Gastrocnemius medialis (tissue), 4 donors: ENCODE results near the gene PHRF1. TPM values are rescaled to one million over a fixed set of nuclear protein-coding genes. Genes with fewer than 3 reads are reported as not detected.

Experiments used
- ATAC-seq, 2 donors: fragments of 150-250 bp; one replicate each; pipeline ENCODE4 v1.9.1; 2016
- DNase-seq, 2 donors: peaks; one replicate each; pipeline ENCODE4 v3.0.0-alpha.2; 2019
- H3K27ac ChIP-seq, 4 donors: fragments of 200-600 bp; sonication (generic); 1 replicate in 1 of 4; 2 replicates in 3 of 4; pipeline ENCODE4 v1.5.1; 2016 to 2018; ENCODE audit warnings: mild to moderate bottlenecking in 2 of 4, moderate library complexity in 1 of 4
- H3K27me3 ChIP-seq, 3 donors: fragments of 200-600 bp; sonication (generic) in 2 of 3; 1 replicate in 1 of 3; 2 replicates in 2 of 3; pipeline versions ENCODE4 v1.5.1 to v1.6.0; 2016 to 2019; ENCODE audit warnings: mild to moderate bottlenecking in 1 of 3, moderate library complexity in 1 of 3
- H3K36me3 ChIP-seq, 2 donors: fragments of 200-600 bp; sonication (generic) in 1 of 2; one replicate each; pipeline ENCODE4 v1.5.1; 2017 to 2018
- H3K4me1 ChIP-seq, 2 donors: fragments of 200-600 bp; sonication (generic) in 1 of 2; one replicate each; pipeline ENCODE4 v1.5.1; 2016 to 2017; ENCODE audit warnings: mild to moderate bottlenecking in 2 of 2
- H3K4me3 ChIP-seq, 4 donors: fragments of 200-600 bp; sonication (generic) in 3 of 4; 1 replicate in 1 of 4; 2 replicates in 3 of 4; pipeline ENCODE4 v1.5.1; 2016 to 2019; ENCODE audit warnings: mild to moderate bottlenecking in 2 of 4
- H3K9me3 ChIP-seq, 3 donors: fragments of 200-600 bp; sonication (generic) in 2 of 3; 1 replicate in 1 of 3; 2 replicates in 2 of 3; pipeline ENCODE4 v1.5.1; 2016 to 2019
- CTCF ChIP-seq, 5 experiments: fragments of 450-650 bp in 3 of 5; fragments of 200-600 bp in 2 of 5; sonication (generic) in 2 of 5; IDR thresholded peaks in 4 of 5; conservative IDR thresholded peaks in 1 of 5; 1 replicate in 4 of 5; 2 replicates in 1 of 5; pipeline ENCODE4 v1.5.1; 2016 to 2019; ENCODE audit warnings: antibody characterized with exemption in 5 of 5, mild to moderate bottlenecking in 3 of 5, moderate library complexity in 3 of 5
- POLR2A ChIP-seq, 2 donors: fragments of 450-650 bp; IDR thresholded peaks; one replicate each; pipeline ENCODE4 v1.6.1; 2017; ENCODE audit warnings: antibody characterized with exemption in 2 of 2, mild to moderate bottlenecking in 2 of 2, moderate library complexity in 2 of 2
- in situ Hi-C, 4 donors: fragments of 200-750 bp; cut with MboI; loops; one replicate each; pipeline versions ENCODE4 v1.15.0 to v1.8.0; 2017; ENCODE audit warnings: low sequenced_read_pairs in 4 of 4
- intact Hi-C: fragments of 100-400 bp; cut with DNase I; formaldehyde crosslinking; loops from one replicate; pipeline ENCODE4 v1.15.1; 2023; ENCODE audit warnings: low total_unique reads
- total RNA-seq, 4 donors: library from RNA; depleted of rRNA; stranded (reverse); fragments of >200 nt; gene quantifications; one replicate each; pipeline versions ENCODE4 v1.1.0 to v1.2.3, GENCODE V29; 2016

PHRF1 gene
- total RNA-seq, 4 donors from 2014 or later = 9.2 to 22.6 (median 20.8) TPM

- Histone ChIP-seq H3K36me3 (no peaks in the 10 kb centered on the region), H3K4me3 (no peak overlapping the region), H3K4me1 (peaks cover 8 to 9% of the 10 kb centered on the region in 2 donors), H3K9me3 (no peaks in the 10 kb centered on the region), H3K27ac (no peak overlapping the region), H3K27me3 (peaks cover 46 to 54% (median 53%) of the 10 kb centered on the region in 3 donors)
- DNase-seq (no peak), ATAC-seq (no peak)
- TF ChIP-seq POLR2A (IDR thresholded peaks at IDR 0.05) (no peak), CTCF (IDR thresholded peaks at IDR 0.05 in 4 of 5, conservative IDR thresholded peaks at IDR 0.05 in 1 of 5) (no peak)
- intact Hi-C loops = no loop called here
- in situ Hi-C loops = loop anchor here (25.0 kb wide), 2 partner anchors 158 to 183 kb away; partner anchors contain the start of genes EPS8L2 (in 3 of the 4) and TALDO1 (in 1 of the 4)
Observed at GRCh38 chr11:553988-554340, 22.3 kb upstream of the PHRF1 start.

- no peaks in the 10 kb centered on the region for H3K36me3 ChIP-seq
- ATAC-seq = peak; percentile 52 to 65
- H3K27ac ChIP-seq = no peak overlapping the region
- no peaks in the 10 kb centered on the region for H3K9me3 ChIP-seq
- intact Hi-C loops (loop anchor here (1.0 kb wide), 1 partner anchor 169 kb away; no protein-coding TSS in a partner anchor), in situ Hi-C loops (loop anchor here (25.0 kb wide), 2 partner anchors 158 to 183 kb away; partner anchors contain the start of genes EPS8L2 (in 3 of the 4) and TALDO1 (in 1 of the 4))
- peaks cover 50 to 56% (median 55%) of the 10 kb centered on the region in 3 donors for H3K27me3 ChIP-seq
- TF ChIP-seq POLR2A (IDR thresholded peaks at IDR 0.05) = no peak
- TF ChIP-seq CTCF (IDR thresholded peaks at IDR 0.05 in 4 of 5, conservative IDR thresholded peaks at IDR 0.05 in 1 of 5) = peak; percentile 29 to 72 (median 63)
- H3K4me1 ChIP-seq = peaks cover 8 to 9% of the 10 kb centered on the region in 2 donors
- peak overlapping the region in 3 of 4 donors; percentile 5 to 43 (median 37) for H3K4me3 ChIP-seq
- no peak for DNase-seq
Observed at GRCh38 chr11:554428-555226, 21.6 kb upstream of the PHRF1 start.

- DNase-seq = no peak
- H3K27me3 ChIP-seq = peaks cover 50 to 56% (median 55%) of the 10 kb centered on the region in 3 donors
Observed at GRCh38 chr11:555227-555779, 21.0 kb upstream of the PHRF1 start.

More at GRCh38 chr11:555227-555779, 21.0 kb upstream of the PHRF1 start:
- no peaks in the 10 kb centered on the region for H3K36me3 ChIP-seq
- H3K4me3 ChIP-seq = peak overlapping the region in 2 of 4 donors; percentile 5 to 24
- peaks cover 12 to 13% of the 10 kb centered on the region in 2 donors for H3K4me1 ChIP-seq
- no peaks in the 10 kb centered on the region for H3K9me3 ChIP-seq
- ATAC-seq = peak in 1 of 2 donors; percentile 11
- intact Hi-C loops (loop anchor here (1.0 kb wide), 1 partner anchor 168 kb away; no protein-coding TSS in a partner anchor), in situ Hi-C loops (loop anchor here (25.0 kb wide), 2 partner anchors 157 to 182 kb away; partner anchors contain the start of genes EPS8L2 (in 3 of the 4) and TALDO1 (in 1 of the 4))
- no peak for TF ChIP-seq CTCF (IDR thresholded peaks at IDR 0.05 in 4 of 5, conservative IDR thresholded peaks at IDR 0.05 in 1 of 5)
- no peak for TF ChIP-seq POLR2A (IDR thresholded peaks at IDR 0.05)
- no peak overlapping the region for H3K27ac ChIP-seq
